Liver (tissue), 9 donors: ENCODE measurements around the gene FAM229B. TPM values are rescaled to one million over a fixed set of nuclear protein-coding genes. Genes with fewer than 3 reads are reported as not detected.

Experiments used
- DNase-seq: peaks from one replicate; pipeline ENCODE4 v3.0.0-alpha.2; 2017; ENCODE audit warnings: low spot score
- H3K27ac ChIP-seq, 2 donors: one replicate each; pipeline ENCODE4 v1.7.0; 2013; ENCODE audit warnings: inconsistent platforms in 2 of 2, low read length in 2 of 2, control low read depth in 1 of 2, low read depth in 1 of 2, mild to moderate bottlenecking in 1 of 2
- H3K27me3 ChIP-seq, 4 donors: one replicate each; pipeline versions ENCODE4 v1.6.1 to v1.7.0; 2013; ENCODE audit warnings: low read length in 3 of 4, inconsistent platforms in 1 of 4, mild to moderate bottlenecking in 1 of 4, moderate library complexity in 1 of 4; ENCODE audit not compliant: control insufficient read depth in 4 of 4, insufficient read depth in 4 of 4
- H3K36me3 ChIP-seq, 4 donors: one replicate each; pipeline versions ENCODE4 v1.6.1 to v1.7.0; 2013; ENCODE audit warnings: low read length in 3 of 4, mild to moderate bottlenecking in 3 of 4, low read depth in 1 of 4, moderate library complexity in 1 of 4; ENCODE audit not compliant: control insufficient read depth in 4 of 4, insufficient read depth in 3 of 4
- H3K4me1 ChIP-seq, 4 donors: one replicate each; pipeline versions ENCODE4 v1.6.1 to v1.7.0; 2013; ENCODE audit warnings: low read length in 3 of 4, mild to moderate bottlenecking in 3 of 4, moderate library complexity in 1 of 4; ENCODE audit not compliant: control insufficient read depth in 4 of 4, insufficient read depth in 4 of 4
- H3K4me3 ChIP-seq, 3 donors: one replicate each; pipeline versions ENCODE4 v1.6.1 to v1.7.0; 2013; ENCODE audit warnings: low read length in 3 of 3, control low read depth in 1 of 3, low read depth in 1 of 3, mild to moderate bottlenecking in 1 of 3
- H3K9ac ChIP-seq, 2 donors: one replicate each; pipeline ENCODE4 v1.7.0; 2013; ENCODE audit warnings: low read length in 2 of 2, mild to moderate bottlenecking in 2 of 2, moderate library complexity in 2 of 2, control low read depth in 1 of 2, low read depth in 1 of 2
- H3K9me3 ChIP-seq, 4 donors: one replicate each; pipeline versions ENCODE4 v1.6.1 to v1.7.0; 2013; ENCODE audit warnings: low read length in 3 of 4; ENCODE audit not compliant: control insufficient read depth in 4 of 4
- ATF3 ChIP-seq: IDR thresholded peaks from 2 replicates; pipeline ENCODE4 v1.6.1; 2016; ENCODE audit warnings: antibody characterized with exemption
- CTCF ChIP-seq: fragments of 150-350 bp; IDR thresholded peaks from 2 replicates; pipeline ENCODE4 v1.5.1; 2017; ENCODE audit warnings: improper control_type of control experiment, low read depth, low read length; ENCODE audit not compliant: missing input control
- FOXA1 ChIP-seq: IDR thresholded peaks from 2 replicates; pipeline ENCODE4 v1.6.1; 2016; ENCODE audit warnings: antibody characterized with exemption
- GABPA ChIP-seq, 2 donors: IDR thresholded peaks in 1 of 2; conservative IDR thresholded peaks in 1 of 2; 2 replicates each; pipeline ENCODE4 v1.6.1; 2016; ENCODE audit warnings: antibody characterized with exemption in 2 of 2, mild to moderate bottlenecking in 1 of 2, moderate library complexity in 1 of 2
- HNF4A ChIP-seq, 2 donors: conservative IDR thresholded peaks; 2 replicates each; pipeline ENCODE4 v1.6.1; 2016; ENCODE audit warnings: antibody characterized with exemption in 2 of 2, mild to moderate bottlenecking in 2 of 2
- HNF4G ChIP-seq: IDR thresholded peaks from 2 replicates; pipeline ENCODE4 v1.6.1; 2016; ENCODE audit warnings: antibody characterized with exemption
- JUND ChIP-seq, 2 donors: IDR thresholded peaks; 2 replicates each; pipeline ENCODE4 v1.6.1; 2016; ENCODE audit warnings: antibody characterized with exemption in 2 of 2
- NR2F2 ChIP-seq: IDR thresholded peaks from 2 replicates; pipeline ENCODE4 v1.6.1; 2016; ENCODE audit warnings: antibody characterized with exemption
- RAD21 ChIP-seq, 2 donors: IDR thresholded peaks; 2 replicates each; pipeline ENCODE4 v1.6.1; 2016; ENCODE audit warnings: antibody characterized with exemption in 2 of 2, mild to moderate bottlenecking in 2 of 2
- REST ChIP-seq: IDR thresholded peaks from 2 replicates; pipeline ENCODE4 v1.6.1; 2016; ENCODE audit warnings: antibody characterized with exemption, mild to moderate bottlenecking
- RXRA ChIP-seq, 2 donors: IDR thresholded peaks; 2 replicates each; pipeline ENCODE4 v1.6.1; 2017 to 2018; ENCODE audit warnings: antibody characterized with exemption in 2 of 2, mild to moderate bottlenecking in 1 of 2
- SP1 ChIP-seq: IDR thresholded peaks from 2 replicates; pipeline ENCODE4 v1.6.1; 2018; ENCODE audit warnings: antibody characterized with exemption, mild to moderate bottlenecking
- TAF1 ChIP-seq: conservative IDR thresholded peaks from 2 replicates; pipeline ENCODE4 v1.6.1; 2016; ENCODE audit warnings: antibody characterized with exemption, mild to moderate bottlenecking
- YY1 ChIP-seq: IDR thresholded peaks from 2 replicates; pipeline ENCODE4 v1.6.1; 2016; ENCODE audit warnings: antibody characterized with exemption, mild to moderate bottlenecking
- ZBTB33 ChIP-seq: IDR thresholded peaks from 2 replicates; pipeline ENCODE4 v1.6.1; 2016; ENCODE audit warnings: antibody characterized with exemption
- WGBS: extraction: QIAGEN DNeasy Blood & Tissue Kit; methylation state at CpG from one replicate; pipeline ENCODE4 v1.1.7; 2013; 5-methylcytosine and 5-hydroxymethylcytosine counted together
- polyA plus RNA-seq, 2 donors: library from polyadenylated mRNA; stranded (reverse) in 1 of 2; unstranded in 1 of 2; fragments of 200-250 nt in 1 of 2; fragments of >200 nt in 1 of 2; fragmentation: Nextera tagmentation in 1 of 2; extraction: Ambion mirVana in 1 of 2; gene quantifications; one replicate each; pipeline versions ENCODE4 v1.2.1 to v1.2.3, GENCODE V29; 2013 to 2015
- total RNA-seq, 2 donors: library from RNA; depleted of rRNA; stranded (reverse); fragments of >200 nt; gene quantifications; one replicate each; pipeline ENCODE4 v1.2.3, GENCODE V29; 2014
- TF ChIP-seq, protein P1 (sequence below): IDR thresholded peaks from 2 replicates; pipeline ENCODE4 v1.6.1; 2016; ENCODE audit warnings: antibody characterized with exemption
- donor health status: healthy.
- donor health status: healthy.
- donor health status: healthy.
- donor health status: healthy.
- donor health status: healthy.

FAM229B gene
- total and polyA plus RNA-seq, 4 donors: 1.8 to 13.8 (median 7.1) TPM

GRCh38 chr6:112086744-112087135 is 651 bp upstream of the FAM229B start:
- Histone ChIP-seq H3K36me3 (peaks cover 0 to 11% (median 4%) of the 10 kb centered on the region in 4 donors), H3K9ac (peak overlapping the region; percentile 70 to 74), H3K4me1 (peaks cover 0 to 23% (median 23%) of the 10 kb centered on the region in 4 donors), H3K9me3 (no peaks in the 10 kb centered on the region), H3K4me3 (peak overlapping the region; percentile 69 to 88 (median 85)), H3K27ac (peak overlapping the region; percentile 62 to 80), H3K27me3 (no peaks in the 10 kb centered on the region)
- no peak for DNase-seq
- TF ChIP-seq HNF4G: no peak
- peak; percentile 56 to 66 for TF ChIP-seq RAD21 (IDR thresholded peaks at IDR 0.05)
- TF ChIP-seq REST: no peak
- TF ChIP-seq ATF3: no peak
- peak in 1 of 2 donors; percentile 12 for TF ChIP-seq RXRA (IDR thresholded peaks at IDR 0.05)
- peak; percentile 29 to 65 for TF ChIP-seq HNF4A (conservative IDR thresholded peaks at IDR 0.05)
- no peak for TF ChIP-seq FOXA1
- under 1% methylated on average over 8 of the region's 8 CpGs for WGBS

DNA sequence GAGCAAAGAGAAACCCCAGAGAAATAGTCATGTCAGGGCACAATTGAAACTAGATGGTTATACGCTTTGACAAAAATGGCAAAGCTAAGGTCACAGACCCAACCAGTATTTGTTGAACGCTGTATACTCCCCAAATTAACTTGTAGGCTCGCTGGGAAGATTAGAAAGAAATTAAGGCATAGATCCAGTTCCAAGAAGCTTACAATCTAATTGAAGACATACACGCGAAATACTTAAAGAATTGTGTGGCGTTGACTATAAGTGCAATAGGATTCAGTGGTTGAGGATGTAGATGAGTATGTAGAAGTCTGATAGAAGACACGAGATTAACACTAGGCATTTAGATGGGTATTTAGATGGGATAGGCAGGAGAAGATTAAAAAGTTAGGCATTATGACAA is 525 bp downstream of the FAM229B start:
- H3K27ac ChIP-seq: peak overlapping the region; percentile 62 to 80
- no peaks in the 10 kb centered on the region for H3K9me3 ChIP-seq
- 22% methylated on average over 7 of the region's 7 CpGs for WGBS
- peaks cover 0 to 7% (median 4%) of the 10 kb centered on the region in 4 donors for H3K36me3 ChIP-seq
- peak overlapping the region; percentile 69 to 88 (median 85) for H3K4me3 ChIP-seq
- peaks cover 0 to 23% (median 23%) of the 10 kb centered on the region in 4 donors for H3K4me1 ChIP-seq
- no peak for DNase-seq
- H3K9ac ChIP-seq: peak overlapping the region in 1 of 2 donors; percentile 80
- TF ChIP-seq FOXA1 (no peak), GABPA (IDR thresholded peaks at IDR 0.05 in 1 of 2, conservative IDR thresholded peaks at IDR 0.05 in 1 of 2) (no peak), ATF3 (no peak), REST (no peak), NR2F2 (no peak), HNF4A (conservative IDR thresholded peaks at IDR 0.05) (no peak), RXRA (IDR thresholded peaks at IDR 0.05) (no peak), CTCF (no peak), ZBTB33 (no peak), SP1 (no peak), YY1 (no peak), JUND (IDR thresholded peaks at IDR 0.05) (no peak), TAF1 (no peak)
- TF ChIP-seq, protein P1, sequence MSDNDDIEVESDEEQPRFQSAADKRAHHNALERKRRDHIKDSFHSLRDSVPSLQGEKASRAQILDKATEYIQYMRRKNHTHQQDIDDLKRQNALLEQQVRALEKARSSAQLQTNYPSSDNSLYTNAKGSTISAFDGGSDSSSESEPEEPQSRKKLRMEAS: no peak
- no peaks in the 10 kb centered on the region for H3K27me3 ChIP-seq
